Measurements from ENCODE around the gene HMGCS1.

DNA sequence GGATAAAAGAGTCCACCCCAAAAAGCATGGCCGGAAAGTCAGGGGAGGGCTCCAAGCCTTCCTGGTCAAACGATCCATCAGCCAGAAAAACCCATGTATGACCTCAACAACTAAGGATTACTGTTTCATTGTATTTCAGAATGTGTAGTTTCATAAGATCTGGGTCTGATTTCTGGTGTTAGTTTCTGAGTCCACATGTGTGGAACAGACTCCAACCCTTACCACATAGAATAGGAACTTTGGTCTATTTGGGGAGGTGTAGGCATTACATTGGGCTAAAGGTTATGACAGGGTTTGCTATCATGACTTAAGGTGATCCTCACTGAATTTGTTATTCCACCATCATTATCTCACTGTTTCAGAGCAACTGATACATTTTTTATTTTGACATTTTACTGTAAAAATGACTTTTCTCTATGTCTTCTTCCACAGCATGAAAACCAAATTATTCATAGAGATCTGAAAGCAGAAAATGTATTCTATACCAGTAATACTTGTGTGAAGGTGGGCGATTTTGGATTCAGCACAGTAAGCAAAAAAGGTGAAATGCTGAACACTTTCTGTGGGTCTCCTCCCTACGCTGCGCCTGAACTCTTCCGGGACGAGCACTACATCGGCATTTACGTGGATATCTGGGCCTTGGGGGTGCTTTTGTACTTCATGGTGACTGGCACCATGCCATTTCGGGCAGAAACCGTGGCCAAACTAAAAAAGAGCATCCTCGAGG, 33.5 kb downstream of the HMGCS1 start:
- no peak for TF ChIP-seq EZH2 (IDR thresholded peaks at IDR 0.05; ENCODE audit: insufficient read depth, low read length)
- TF ChIP-seq, protein P1, sequence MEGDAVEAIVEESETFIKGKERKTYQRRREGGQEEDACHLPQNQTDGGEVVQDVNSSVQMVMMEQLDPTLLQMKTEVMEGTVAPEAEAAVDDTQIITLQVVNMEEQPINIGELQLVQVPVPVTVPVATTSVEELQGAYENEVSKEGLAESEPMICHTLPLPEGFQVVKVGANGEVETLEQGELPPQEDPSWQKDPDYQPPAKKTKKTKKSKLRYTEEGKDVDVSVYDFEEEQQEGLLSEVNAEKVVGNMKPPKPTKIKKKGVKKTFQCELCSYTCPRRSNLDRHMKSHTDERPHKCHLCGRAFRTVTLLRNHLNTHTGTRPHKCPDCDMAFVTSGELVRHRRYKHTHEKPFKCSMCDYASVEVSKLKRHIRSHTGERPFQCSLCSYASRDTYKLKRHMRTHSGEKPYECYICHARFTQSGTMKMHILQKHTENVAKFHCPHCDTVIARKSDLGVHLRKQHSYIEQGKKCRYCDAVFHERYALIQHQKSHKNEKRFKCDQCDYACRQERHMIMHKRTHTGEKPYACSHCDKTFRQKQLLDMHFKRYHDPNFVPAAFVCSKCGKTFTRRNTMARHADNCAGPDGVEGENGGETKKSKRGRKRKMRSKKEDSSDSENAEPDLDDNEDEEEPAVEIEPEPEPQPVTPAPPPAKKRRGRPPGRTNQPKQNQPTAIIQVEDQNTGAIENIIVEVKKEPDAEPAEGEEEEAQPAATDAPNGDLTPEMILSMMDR (IDR thresholded peaks at IDR 0.05; ENCODE audit: insufficient read depth, low read depth, low read length): no peak

Data from astrocyte (in vitro differentiated cells and primary cell).